ENCODE results near the gene ARL14. TPM values are rescaled to one million over a fixed set of nuclear protein-coding genes. Genes with fewer than 3 reads are reported as not detected.

Gene ARL14
- not detected for total RNA-seq

GRCh38 chr3:160676547-160677303, at the start of gene ARL14:
Gene ARL14 (plus strand): TSS chr3:160677160. CDS start chr3:160677347, 187 bp downstream.

Small RNA genes within 50 kb of the gene (small RNA-seq; reads per million reads assigned to genes)
- gene RF00139, result not detected

Other genes starting within 250 kb of the ARL14 start
- gene TRIM59, start 227.4 kb upstream of the ARL14 start, total RNA-seq, result 14.5 TPM
- 40.1 TPM for gene KPNA4, start 111.6 kb upstream of the ARL14 start, total RNA-seq
- gene PPM1L, start 79.1 kb downstream of the ARL14 start, total RNA-seq, result 78.7 TPM

Data from diencephalon (tissue), 1 donor.